ENCODE results near the gene MGLL. TPM values are rescaled to one million over a fixed set of nuclear protein-coding genes. Genes with fewer than 3 reads are reported as not detected.

Gene MGLL
- total and polyA plus RNA-seq, 2 experiments from 2014 or later = 58.7 to 184 TPM

DNA sequence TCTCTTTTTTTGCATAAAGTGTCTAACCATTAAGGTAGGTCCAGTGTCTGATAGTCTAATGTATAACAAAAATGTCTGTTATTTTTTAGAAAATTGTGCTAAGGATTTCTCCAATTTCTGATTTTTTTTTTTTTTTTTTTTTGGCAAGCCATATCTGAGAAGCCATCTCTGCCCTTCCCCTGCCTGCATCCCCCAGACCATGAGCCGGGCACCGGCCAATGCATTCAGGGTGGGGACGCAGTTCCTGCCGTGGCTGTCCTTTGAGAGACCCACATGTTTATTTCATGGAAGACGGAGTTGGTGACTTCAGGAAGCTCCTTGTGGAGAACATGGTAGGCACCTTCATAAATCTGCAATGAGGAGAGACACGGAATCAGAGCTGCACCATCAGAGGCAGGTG, 130.3 kb downstream of the MGLL start:
- Histone ChIP-seq H3K4me1 (ENCODE audit: insufficient read depth) (peaks cover 38% of the 10 kb centered on the region), H3K9ac (0 out of 2 replicates have a peak overlapping the region, but pooled peaks have one; percentile 73), H3K9me2 (ENCODE audit: insufficient read depth) (peaks cover 5% of the 10 kb centered on the region; the same call in 1 of the 2 replicates), H3K4me3 (no peak overlapping the region), H3K36me3 (ENCODE audit: low read depth) (no peaks in the 10 kb centered on the region), H4K20me1 (ENCODE audit: insufficient read depth) (no peaks in the 10 kb centered on the region), H3K79me2 (ENCODE audit: insufficient read depth) (no peaks in the 10 kb centered on the region), H3K27ac (no peak overlapping the region), H3F3A (ENCODE audit: insufficient read depth) (peaks cover 31% of the 10 kb centered on the region), H3K4me2 (ENCODE audit: unreplicated experiment) (no peak overlapping the region), H3K27me3 (replicated peaks; ENCODE audit: insufficient read depth) (no peaks in the 10 kb centered on the region), H3K9me3 (ENCODE audit: low read depth) (no peaks in the 10 kb centered on the region), H2AFZ (no peak overlapping the region)
- TF ChIP-seq EZH2 (IDR thresholded peaks at IDR 0.05; ENCODE audit: insufficient read depth, poor library complexity, severe bottlenecking) = no peak
- no peak for TF ChIP-seq EZH2phosphoT487 (IDR thresholded peaks at IDR 0.05; ENCODE audit: insufficient read depth, low read depth)
- in situ Hi-C loops (cut with MboI) = loop anchor here (10.0 kb wide), 1 partner anchor 113 kb away; no protein-coding TSS in a partner anchor
- DNase-seq = no peak
- 96 to 97% methylated on average over 6 of the region's 6 CpGs for WGBS, 2 experiments (ENCODE audit: low coverage in 1 of 2, low lambda C conversion rate in 2 of 2, missing lambda C conversion rate in 2 of 2)

GRCh38 chr3:127691489-127691888, 130.8 kb downstream of the MGLL start:
- H3K4me2 ChIP-seq (ENCODE audit: unreplicated experiment) = no peak overlapping the region
- DNase-seq = no peak
- H3K9me3 ChIP-seq (ENCODE audit: low read depth) = no peaks in the 10 kb centered on the region
- no peaks in the 10 kb centered on the region for H3K79me2 ChIP-seq (ENCODE audit: insufficient read depth)
- TF ChIP-seq EZH2 (IDR thresholded peaks at IDR 0.05; ENCODE audit: insufficient read depth, poor library complexity, severe bottlenecking) (no peak), EZH2phosphoT487 (IDR thresholded peaks at IDR 0.05; ENCODE audit: insufficient read depth, low read depth) (no peak)
- in situ Hi-C loops (cut with MboI) = loop anchor here (10.0 kb wide), 1 partner anchor 113 kb away; no protein-coding TSS in a partner anchor
- H3K9me2 ChIP-seq (ENCODE audit: insufficient read depth) = peaks cover 8% of the 10 kb centered on the region; the same call in 1 of the 2 replicates
- no peaks in the 10 kb centered on the region for H3K36me3 ChIP-seq (ENCODE audit: low read depth)
- peak overlapping the region; percentile 73 for H3K9ac ChIP-seq
- no peak overlapping the region for H2AFZ ChIP-seq
- H3K4me1 ChIP-seq (ENCODE audit: insufficient read depth) = peaks cover 33% of the 10 kb centered on the region
- WGBS, 2 experiments (ENCODE audit: low coverage in 1 of 2, low lambda C conversion rate in 2 of 2, missing lambda C conversion rate in 2 of 2) = 98% methylated on average over 8 of the region's 8 CpGs
- H3K4me3 ChIP-seq = no peak overlapping the region
- no peaks in the 10 kb centered on the region for H4K20me1 ChIP-seq (ENCODE audit: insufficient read depth)
- H3F3A ChIP-seq (ENCODE audit: insufficient read depth) = peaks cover 31% of the 10 kb centered on the region
- peak overlapping the region; percentile 87 for H3K27ac ChIP-seq
- H3K27me3 ChIP-seq (replicated peaks; ENCODE audit: insufficient read depth) = no peaks in the 10 kb centered on the region

DNA sequence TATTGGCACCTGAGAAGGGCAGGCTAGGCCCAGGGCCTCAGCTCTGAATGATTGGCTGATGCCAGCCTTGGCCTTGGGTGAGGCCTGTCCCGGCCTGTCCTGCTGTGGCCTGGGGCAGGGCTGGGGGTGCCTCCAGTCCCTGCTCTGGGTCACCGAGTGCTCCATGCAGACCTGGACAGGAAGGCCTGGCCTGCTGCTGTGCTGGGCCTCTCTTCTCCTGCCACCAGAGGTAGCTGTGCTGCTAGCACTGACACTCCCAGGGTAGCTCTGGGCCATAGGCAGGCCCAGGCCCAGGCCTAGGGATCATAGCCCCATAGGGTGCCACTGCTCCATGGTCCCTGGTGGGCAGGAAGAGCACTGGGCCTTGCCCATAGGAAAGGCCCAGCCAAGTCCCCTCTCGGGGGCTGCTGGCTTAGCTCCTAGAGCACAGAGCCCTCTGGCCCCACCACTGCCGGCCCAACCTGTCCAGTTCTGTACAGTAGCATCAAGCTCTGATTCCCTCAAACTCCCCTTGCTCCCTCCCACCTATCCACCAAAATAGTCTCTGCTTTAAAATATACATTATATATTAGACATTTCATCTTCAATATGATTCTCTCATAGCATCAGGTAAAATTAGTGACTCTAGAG, 131.4 kb downstream of the MGLL start:
- Histone ChIP-seq H3K4me2 (ENCODE audit: unreplicated experiment) (peak overlapping the region; percentile 53), H3K9ac (peak overlapping the region; percentile 73)

DNA sequence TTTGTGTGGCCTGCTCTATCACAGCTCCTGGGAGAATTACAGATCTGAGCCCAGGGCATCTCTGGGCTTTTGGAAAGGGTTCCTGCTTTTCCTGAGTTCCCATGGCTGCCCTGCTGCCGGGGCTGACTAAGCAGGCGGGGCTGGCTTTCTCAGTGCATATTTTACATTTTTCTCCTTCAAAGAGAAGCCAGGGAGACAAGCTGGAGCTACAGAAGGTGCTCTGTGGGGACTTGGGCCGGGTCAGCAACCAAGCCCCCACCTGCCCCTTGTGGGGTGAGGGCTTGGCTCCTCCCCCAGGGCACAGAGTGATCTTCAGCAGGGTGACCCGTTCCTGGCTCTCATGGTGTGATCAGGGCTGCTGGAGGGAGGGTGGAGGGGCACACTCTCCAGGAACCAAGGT, 132.2 kb downstream of the MGLL start:
- Histone ChIP-seq H3K9me2 (ENCODE audit: insufficient read depth) (peaks cover 8% of the 10 kb centered on the region; the same call in 1 of the 2 replicates), H3K9me3 (ENCODE audit: low read depth) (no peaks in the 10 kb centered on the region), H3K27ac (peak overlapping the region; percentile 87), H3K27me3 (replicated peaks; ENCODE audit: insufficient read depth) (no peaks in the 10 kb centered on the region), H2AFZ (peak overlapping the region; percentile 54), H4K20me1 (ENCODE audit: insufficient read depth) (no peaks in the 10 kb centered on the region), H3K79me2 (ENCODE audit: insufficient read depth) (no peaks in the 10 kb centered on the region), H3K9ac (peak overlapping the region; percentile 73), H3K4me3 (no peak overlapping the region), H3K36me3 (ENCODE audit: low read depth) (no peaks in the 10 kb centered on the region), H3F3A (ENCODE audit: insufficient read depth) (peaks cover 40% of the 10 kb centered on the region), H3K4me2 (ENCODE audit: unreplicated experiment) (peak overlapping the region; percentile 53), H3K4me1 (ENCODE audit: insufficient read depth) (peaks cover 32% of the 10 kb centered on the region)
- peak; percentile 90 for DNase-seq
- TF ChIP-seq EZH2 (IDR thresholded peaks at IDR 0.05; ENCODE audit: insufficient read depth, poor library complexity, severe bottlenecking) = no peak
- no peak for TF ChIP-seq EZH2phosphoT487 (IDR thresholded peaks at IDR 0.05; ENCODE audit: insufficient read depth, low read depth)
- in situ Hi-C loops (cut with MboI) = loop anchor here (10.0 kb wide), 1 partner anchor 115 kb away; no protein-coding TSS in a partner anchor
- 10 to 11% methylated on average over 4 of the region's 4 CpGs for WGBS, 2 experiments (ENCODE audit: low coverage in 1 of 2, low lambda C conversion rate in 2 of 2, missing lambda C conversion rate in 2 of 2)

More for the DNA sequence above, 131.4 kb downstream of the MGLL start:
- no peaks in the 10 kb centered on the region for H3K36me3 ChIP-seq (ENCODE audit: low read depth)
- in situ Hi-C loops (cut with MboI) = loop anchor here (10.0 kb wide), 1 partner anchor 114 kb away; no protein-coding TSS in a partner anchor
- H3K9me2 ChIP-seq (ENCODE audit: insufficient read depth) = peaks cover 8% of the 10 kb centered on the region; the same call in 1 of the 2 replicates
- no peaks in the 10 kb centered on the region for H4K20me1 ChIP-seq (ENCODE audit: insufficient read depth)
- H3K4me3 ChIP-seq = no peak overlapping the region
- peaks cover 36% of the 10 kb centered on the region for H3F3A ChIP-seq (ENCODE audit: insufficient read depth)
- DNase-seq = peak; percentile 80
- no peaks in the 10 kb centered on the region for H3K27me3 ChIP-seq (replicated peaks; ENCODE audit: insufficient read depth)
- TF ChIP-seq EZH2 (IDR thresholded peaks at IDR 0.05; ENCODE audit: insufficient read depth, poor library complexity, severe bottlenecking) (no peak), EZH2phosphoT487 (IDR thresholded peaks at IDR 0.05; ENCODE audit: insufficient read depth, low read depth) (no peak)
- no peak overlapping the region; the same call in 1 of the 2 replicates for H2AFZ ChIP-seq
- peaks cover 32% of the 10 kb centered on the region for H3K4me1 ChIP-seq (ENCODE audit: insufficient read depth)
- H3K9me3 ChIP-seq (ENCODE audit: low read depth) = no peaks in the 10 kb centered on the region
- no peaks in the 10 kb centered on the region for H3K79me2 ChIP-seq (ENCODE audit: insufficient read depth)
- H3K27ac ChIP-seq = peak overlapping the region; percentile 87
- WGBS, 2 experiments (ENCODE audit: low coverage in 1 of 2, low lambda C conversion rate in 2 of 2, missing lambda C conversion rate in 2 of 2) = 64 to 72% methylated on average over 4 of the region's 4 CpGs
